ENCODE results near the gene TESK2. TPM values are rescaled to one million over a fixed set of nuclear protein-coding genes. Genes with fewer than 3 reads are reported as not detected.

TESK2 gene
- total and polyA plus RNA-seq, 2 of the 8 experiments (the other 6 are each of a cell fraction or from before 2014, with no cell fraction given) = 10.8 to 12.6 TPM

GRCh38 chr1:45479039-45479748, 11.8 kb downstream of the TESK2 start:
- POLR2A ChIA-PET (ENCODE audit: partially characterized antibody) = no interaction called here
- H3K9ac ChIP-seq (replicated peaks in 1 of 4; ENCODE audit: extremely low read depth in 1 of 4, low read depth in 3 of 4, low read length in 3 of 4) = no peak overlapping the region
- no peak overlapping the region for H3K56ac ChIP-seq (replicated peaks; ENCODE audit: insufficient read length, low read depth, low read length)
- TF ChIP-seq BACH1 (IDR thresholded peaks at IDR 0.05; ENCODE audit: low read length) (no peak), GABPA (IDR thresholded peaks at IDR 0.05; ENCODE audit: borderline replicate concordance, insufficient read depth, low read length) (no peak), SAP30 (IDR thresholded peaks at IDR 0.05; ENCODE audit: insufficient read depth, insufficient replicate concordance, low read length) (no peak), ATF3 (IDR thresholded peaks at IDR 0.05; ENCODE audit: insufficient read depth, low read depth, low read length) (no peak), FOSL1 (IDR thresholded peaks at IDR 0.05; ENCODE audit: insufficient read depth, low read depth, low read length) (no peak), KDM5A (IDR thresholded peaks at IDR 0.05; ENCODE audit: low read length) (no peak), CTBP2 (IDR thresholded peaks at IDR 0.05; ENCODE audit: borderline replicate concordance, insufficient read depth, insufficient read length, low read length) (no peak), SIRT6 (IDR thresholded peaks at IDR 0.05; ENCODE audit: low read length) (no peak), SP2 (IDR thresholded peaks at IDR 0.05; ENCODE audit: low read length) (no peak), POLR2AphosphoS5 (IDR thresholded peaks at IDR 0.05; ENCODE audit: low read depth, low read length) (no peak)

More at GRCh38 chr1:45479039-45479748, 11.8 kb downstream of the TESK2 start:
- CTCF ChIA-PET (ENCODE audit: partially characterized antibody) = interaction anchor here (1.9 kb wide), 1 partner anchor 12 kb away, joined by 5 read pairs; the partner anchor contains the start of gene TESK2
- Histone ChIP-seq H2BK12ac (ENCODE audit: low read depth, low read length) (no peak overlapping the region), H3K4me2 (ENCODE audit: insufficient read depth in 1 of 2, low read depth in 2 of 2, low read length in 2 of 2) (no peak overlapping the region), H4K5ac (ENCODE audit: insufficient read length, low read depth, low read length) (no peak overlapping the region), H2BK20ac (ENCODE audit: low read length) (no peak overlapping the region), H3K9me3 (ENCODE audit: insufficient read depth in 2 of 2, low read depth in 1 of 2, low read length in 1 of 2) (no peaks in the 10 kb centered on the region), H4K8ac (ENCODE audit: extremely low read depth, insufficient read depth, low read length) (no peak overlapping the region), H3K27me3 (replicated peaks in 1 of 4; ENCODE audit: control insufficient read depth in 3 of 4, extremely low read depth in 1 of 4, insufficient read depth in 3 of 4, low read length in 3 of 4) (no peaks in the 10 kb centered on the region), H3K4me3 (ENCODE audit: extremely low read depth in 1 of 4, insufficient read depth in 2 of 4, low read depth in 3 of 4, low read length in 4 of 4) (no peak overlapping the region), H2BK120ac (replicated peaks; ENCODE audit: low read depth, low read length) (no peak overlapping the region), H3K79me2 (ENCODE audit: control insufficient read depth in 1 of 2, insufficient read depth in 2 of 2, low read length in 2 of 2) (0 out of 4 replicates have a peak, but pooled peaks cover 0 to 2% of the 10 kb centered on the region in 2 experiments), H3K23me2 (ENCODE audit: low read depth, low read length) (no peaks in the 10 kb centered on the region), H3K4ac (replicated peaks; ENCODE audit: insufficient read length, low read depth, low read length) (no peak overlapping the region), H2BK15ac (ENCODE audit: low read length) (no peak overlapping the region), H4K91ac (replicated peaks; ENCODE audit: insufficient read length, low read length) (no peak overlapping the region), H3K79me1 (ENCODE audit: low read depth, low read length) (no peaks in the 10 kb centered on the region), H2AFZ (ENCODE audit: low read length) (no peak overlapping the region), H3K18ac (ENCODE audit: extremely low read depth, low read length) (no peak overlapping the region), H2AK5ac (ENCODE audit: low read depth, low read length) (no peak overlapping the region), H4K20me1 (replicated peaks in 1 of 2; ENCODE audit: control insufficient read depth in 1 of 2, insufficient read depth in 2 of 2, low read length in 2 of 2) (no peaks in the 10 kb centered on the region), H3K23ac (ENCODE audit: insufficient read length) (no peak overlapping the region), H3K27ac (ENCODE audit: low read depth, low read length) (no peak overlapping the region), H3K14ac (ENCODE audit: insufficient read length) (no peak overlapping the region), H3K36me3 (ENCODE audit: control insufficient read depth in 2 of 4, insufficient read depth in 4 of 4, low read length in 3 of 4) (no peaks in the 10 kb centered on the region), H3K4me1 (replicated peaks in 1 of 4; ENCODE audit: control insufficient read depth in 3 of 4, insufficient read depth in 4 of 4, low read length in 3 of 4) (no peaks in the 10 kb centered on the region), H2BK5ac (ENCODE audit: low read depth, low read length) (no peak overlapping the region)
- FAIRE-seq (no peak), DNase-seq (ENCODE audit: low read depth in 1 of 2, low spot score in 2 of 2) (no peak)
- WGBS, 2 experiments (ENCODE audit: extremely low coverage in 1 of 2, insufficient coverage in 1 of 2, insufficient read length in 1 of 2, insufficient replicate concordance in 2 of 2, low coverage in 1 of 2, low lambda C conversion rate in 2 of 2, missing lambda C conversion rate in 1 of 2) = 89 to 100% methylated on average over 1 to 5 of the region's 5 CpGs
